OCI-LY7 (cell line): ENCODE results near the gene BMPER. TPM values are rescaled to one million over a fixed set of nuclear protein-coding genes. Genes with fewer than 3 reads are reported as not detected.

Experiments used
- BruUV-seq: library from RNA; stranded (reverse); fragments of 400-500 nt; replicated peaks from 2 replicates; lab custom pipeline; 2021; lab: Mats Ljungman, UMichigan
- CTCF ChIA-PET: fragments of 300-600 bp; sonication (Branson Sonifier 250); formaldehyde crosslinking; loops from one replicate; lab custom pipeline; 2022; ENCODE audit warnings: antibody characterized with exemption; ENCODE audit not compliant: unreplicated experiment; lab: Charles Lee
- POLR2A ChIA-PET: fragments of 300-600 bp; sonication (Branson Sonifier 250); formaldehyde crosslinking; loops from one replicate; lab custom pipeline; 2022; ENCODE audit warnings: antibody characterized with exemption; lab: Charles Lee
- DNase-seq: peaks from one replicate; pipeline ENCODE4 v3.0.0-alpha.2; 2015; ENCODE audit warnings: low spot score
- H2AFZ ChIP-seq: fragments of 200-600 bp; sonication (generic), shearing (Covaris generic); 2 replicates; pipeline ENCODE4 v1.6.1; 2014; ENCODE audit warnings: mild to moderate bottlenecking, antibody characterized with exemption, low read length, moderate library complexity
- H3K27ac ChIP-seq: fragments of 200-600 bp; sonication (generic); 2 replicates; pipeline ENCODE4 v1.5.1; 2014; ENCODE audit warnings: mixed run types, low read depth, mild to moderate bottlenecking, moderate library complexity, low read length, inconsistent platforms; ENCODE audit not compliant: poor library complexity, severe bottlenecking
- H3K36me3 ChIP-seq: fragments of 200-600 bp; sonication (generic); 2 replicates; pipeline ENCODE4 v1.6.1; 2014; ENCODE audit warnings: mild to moderate bottlenecking, antibody characterized with exemption, low read length, moderate library complexity, mixed read lengths; ENCODE audit not compliant: insufficient read depth
- H3K4me1 ChIP-seq: fragments of 200-600 bp; sonication (generic); 2 replicates; pipeline ENCODE4 v1.5.1; 2014; ENCODE audit warnings: mild to moderate bottlenecking, low read length; ENCODE audit not compliant: insufficient read depth, poor library complexity, severe bottlenecking
- H3K4me2 ChIP-seq: fragments of 200-600 bp; sonication (generic); 2 replicates; pipeline ENCODE4 v1.6.1; 2014; ENCODE audit warnings: mild to moderate bottlenecking, low read length
- H3K4me3 ChIP-seq: fragments of 200-600 bp; sonication (generic); 2 replicates; pipeline ENCODE4 v1.5.1; 2014; ENCODE audit warnings: mild to moderate bottlenecking, low read depth, low read length; ENCODE audit not compliant: poor library complexity, severe bottlenecking
- H3K79me2 ChIP-seq: fragments of 200-600 bp; sonication (generic); 2 replicates; pipeline ENCODE4 v1.6.1; 2016; ENCODE audit warnings: low read depth, mild to moderate bottlenecking, low read length, moderate library complexity, mixed read lengths; ENCODE audit not compliant: insufficient read depth
- H3K9me2 ChIP-seq: fragments of 200-600 bp; sonication (generic); 2 replicates; pipeline ENCODE4 v1.6.1; 2016; ENCODE audit warnings: mild to moderate bottlenecking, low read length, mixed read lengths; ENCODE audit not compliant: insufficient read depth
- H3K9me3 ChIP-seq: fragments of 200-600 bp; sonication (generic); 2 replicates; pipeline ENCODE4 v1.6.1; 2014; ENCODE audit warnings: mild to moderate bottlenecking, mixed run types, low read length, mixed read lengths
- H4K20me1 ChIP-seq: fragments of 200-600 bp; sonication (generic); 2 replicates; pipeline ENCODE4 v1.6.1; 2014; ENCODE audit warnings: mild to moderate bottlenecking, antibody characterized with exemption, low read length, moderate library complexity, mixed read lengths; ENCODE audit not compliant: insufficient read depth
- CTCF ChIP-seq: fragments of 200-600 bp; sonication (generic); conservative IDR thresholded peaks from 2 replicates; pipeline ENCODE4 v1.5.1; 2014; ENCODE audit warnings: mild to moderate bottlenecking, antibody characterized with exemption, low read length, moderate library complexity, mixed read lengths
- EZH2phosphoT487 ChIP-seq: fragments of 200-600 bp; sonication (generic); IDR thresholded peaks from 2 replicates; pipeline ENCODE4 v1.6.1; 2018; ENCODE audit warnings: low read depth, borderline replicate concordance, mild to moderate bottlenecking, mixed run types, antibody characterized with exemption, low read length, moderate library complexity, mixed read lengths
- intact Hi-C: fragments of 100-400 bp; cut with micrococcal nuclease; formaldehyde crosslinking; loops from one replicate; pipeline ENCODE4 v1.10.0; 2022; ENCODE audit not compliant: unreplicated experiment
- total RNA-seq, 2 experiments: library from RNA; depleted of rRNA in 1 of 2; stranded (reverse); fragments of >200 nt in 1 of 2; shearing (Covaris generic) in 1 of 2; gene quantifications; 2 replicates each; pipeline ENCODE4 v1.2.3, GENCODE V29; 2014 to 2022

BMPER gene
- total RNA-seq, 2 experiments from 2014 or later, result not detected

- intact Hi-C loops, result no loop called here
- H4K20me1 ChIP-seq, result no peaks in the 10 kb centered on the region
- no peak overlapping the region for H2AFZ ChIP-seq
- CTCF ChIA-PET, result no interaction called here
- no peaks in the 10 kb centered on the region for H3K36me3 ChIP-seq
- H3K27ac ChIP-seq, result no peak overlapping the region
- DNase-seq, result no peak
- TF ChIP-seq EZH2phosphoT487 (no peak), CTCF (no peak)
- no peaks in the 10 kb centered on the region for H3K9me3 ChIP-seq
- no TSS peak for BruUV-seq
- POLR2A ChIA-PET, result no interaction called here
- no peaks in the 10 kb centered on the region for H3K4me1 ChIP-seq
- no peaks in the 10 kb centered on the region for H3K9me2 ChIP-seq
- H3K4me3 ChIP-seq, result no peak overlapping the region
- no peaks in the 10 kb centered on the region for H3K79me2 ChIP-seq
- no peak overlapping the region for H3K4me2 ChIP-seq
Observed at GRCh38 chr7:34044734-34045353, 139.5 kb downstream of the BMPER start.

DNA sequence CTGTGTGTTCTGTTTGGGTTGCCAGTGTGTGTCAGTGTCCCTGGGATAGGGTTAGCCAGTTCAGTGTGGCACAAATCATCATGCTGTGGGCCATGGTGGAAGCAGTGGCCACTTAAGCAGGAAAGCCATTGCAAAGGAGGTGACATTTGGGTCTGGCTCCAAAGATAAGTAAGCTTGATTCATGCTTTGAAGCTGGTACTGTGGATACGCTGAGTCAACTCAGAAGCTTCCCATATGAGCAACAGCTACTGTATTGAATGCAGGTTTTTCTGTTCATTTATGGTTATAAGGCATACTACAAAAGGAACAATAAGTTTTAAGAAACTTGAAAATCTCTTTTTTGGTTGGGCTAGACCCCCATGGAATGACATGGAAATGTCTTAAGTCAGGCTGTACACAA, 143.1 kb downstream of the BMPER start:
- DNase-seq, result no peak
- H3K9me2 ChIP-seq, result no peaks in the 10 kb centered on the region
- H3K4me1 ChIP-seq, result no peaks in the 10 kb centered on the region
- H3K9me3 ChIP-seq, result no peaks in the 10 kb centered on the region
- H3K36me3 ChIP-seq, result no peaks in the 10 kb centered on the region
- BruUV-seq, result no TSS peak
- no peak overlapping the region for H2AFZ ChIP-seq
- ChIA-PET CTCF (no interaction called here), POLR2A (no interaction called here)
- no peaks in the 10 kb centered on the region for H4K20me1 ChIP-seq
- no peak overlapping the region for H3K4me2 ChIP-seq
- TF ChIP-seq CTCF, result no peak
- TF ChIP-seq EZH2phosphoT487, result no peak
- H3K79me2 ChIP-seq, result no peaks in the 10 kb centered on the region
- H3K4me3 ChIP-seq, result no peak overlapping the region
- intact Hi-C loops, result no loop called here
- H3K27ac ChIP-seq, result no peak overlapping the region

GRCh38 chr7:34054075-34054474, 148.7 kb downstream of the BMPER start:
- Histone ChIP-seq H3K4me1 (no peaks in the 10 kb centered on the region), H3K9me3 (no peaks in the 10 kb centered on the region), H3K4me2 (no peak overlapping the region), H3K79me2 (no peaks in the 10 kb centered on the region), H3K27ac (no peak overlapping the region), H2AFZ (no peak overlapping the region), H3K36me3 (no peaks in the 10 kb centered on the region), H3K4me3 (no peak overlapping the region), H4K20me1 (no peaks in the 10 kb centered on the region), H3K9me2 (no peaks in the 10 kb centered on the region)
- no peak for DNase-seq
- ChIA-PET CTCF (no interaction called here), POLR2A (no interaction called here)
- no TSS peak for BruUV-seq
- intact Hi-C loops, result no loop called here
- no peak for TF ChIP-seq CTCF
- no peak for TF ChIP-seq EZH2phosphoT487
